ENCODE results near the gene PIGS. TPM values are rescaled to one million over a fixed set of nuclear protein-coding genes. Genes with fewer than 3 reads are reported as not detected.

PIGS gene
- polyA plus RNA-seq, 3 donors = 59.4 to 87.5 (median 84.9) TPM

GRCh38 chr17:28534740-28535375 lies 36.5 kb downstream of the PIGS start:
- no peaks in the 10 kb centered on the region for H3K9me3 ChIP-seq (replicated peaks in 1 of 2; ENCODE audit: control insufficient read depth in 1 of 2, insufficient read depth in 1 of 2, low read length in 2 of 2)
- no peaks in the 10 kb centered on the region for H4K20me1 ChIP-seq (ENCODE audit: insufficient read depth, low read length)
- no peaks in the 10 kb centered on the region for H3K4me1 ChIP-seq (ENCODE audit: control insufficient read depth in 1 of 2, insufficient read depth in 2 of 2, low read length in 2 of 2)
- no peaks in the 10 kb centered on the region for H3K27me3 ChIP-seq (ENCODE audit: control insufficient read depth in 2 of 2, insufficient read depth in 2 of 2, low read length in 2 of 2)
- H3K27ac ChIP-seq (ENCODE audit: low read depth in 1 of 2, low read length in 2 of 2) = no peak overlapping the region
- Mint-ChIP-seq H3K27me3 (ENCODE audit: low read depth in 3 of 3) (peaks cover 2 to 7% (median 5%) of the 10 kb centered on the region in 3 donors), H3K36me3 (no peaks in the 10 kb centered on the region), H3K9me3 (no peaks in the 10 kb centered on the region), H3K4me1 (no peaks in the 10 kb centered on the region), H3K4me3 (no peak overlapping the region), H3K27ac (no peak overlapping the region)
- WGBS (ENCODE audit: insufficient coverage) = 95% methylated on average over 8 of the region's 11 CpGs
- H2AFZ ChIP-seq (ENCODE audit: insufficient read depth, low read depth, low read length, poor library complexity, severe bottlenecking) = no peak overlapping the region
- intact Hi-C loops (cut with micrococcal nuclease) = no loop called here
- no peak for DNase-seq
- H3K9ac ChIP-seq (ENCODE audit: insufficient read depth, low read length, poor library complexity, severe bottlenecking) = no peak overlapping the region
- H3K4me3 ChIP-seq (replicated peaks in 1 of 3; ENCODE audit: low read depth in 2 of 3, low read length in 3 of 3) = no peak overlapping the region
- H3K36me3 ChIP-seq (replicated peaks in 1 of 2; ENCODE audit: control insufficient read depth in 1 of 2, insufficient read depth in 2 of 2, low read length in 2 of 2) = no peaks in the 10 kb centered on the region
- no peak overlapping the region for H3K4me2 ChIP-seq (replicated peaks; ENCODE audit: extremely low read depth, low read length, poor library complexity, severe bottlenecking)
- H3K79me2 ChIP-seq (ENCODE audit: insufficient read depth, low read length) = no peaks in the 10 kb centered on the region
- no peak for TF ChIP-seq CTCF (IDR thresholded peaks at IDR 0.05)

GRCh38 chr17:28533091-28533807 lies 38.1 kb downstream of the PIGS start:
- WGBS (ENCODE audit: insufficient coverage) = 91% methylated on average over 14 of the region's 16 CpGs
- no peak overlapping the region for H3K27ac Mint-ChIP-seq
- H2AFZ ChIP-seq (ENCODE audit: insufficient read depth, low read depth, low read length, poor library complexity, severe bottlenecking) = no peak overlapping the region

More at GRCh38 chr17:28533091-28533807, 38.1 kb downstream of the PIGS start:
- Mint-ChIP-seq H3K27me3 (ENCODE audit: low read depth in 3 of 3) (peaks cover 2 to 10% (median 5%) of the 10 kb centered on the region in 3 donors), H3K4me1 (no peaks in the 10 kb centered on the region), H3K4me3 (no peak overlapping the region), H3K36me3 (no peaks in the 10 kb centered on the region), H3K9me3 (no peaks in the 10 kb centered on the region)
- H3K4me2 ChIP-seq (replicated peaks; ENCODE audit: extremely low read depth, low read length, poor library complexity, severe bottlenecking) = no peak overlapping the region
- DNase-seq = no peak
- H3K9ac ChIP-seq (ENCODE audit: insufficient read depth, low read length, poor library complexity, severe bottlenecking) = no peak overlapping the region
- H3K79me2 ChIP-seq (ENCODE audit: insufficient read depth, low read length) = no peaks in the 10 kb centered on the region
- no peaks in the 10 kb centered on the region for H3K9me3 ChIP-seq (replicated peaks in 1 of 2; ENCODE audit: control insufficient read depth in 1 of 2, insufficient read depth in 1 of 2, low read length in 2 of 2)
- H3K4me3 ChIP-seq (replicated peaks in 1 of 3; ENCODE audit: low read depth in 2 of 3, low read length in 3 of 3) = no peak overlapping the region
- H3K4me1 ChIP-seq (ENCODE audit: control insufficient read depth in 1 of 2, insufficient read depth in 2 of 2, low read length in 2 of 2) = no peaks in the 10 kb centered on the region
- no peaks in the 10 kb centered on the region for H4K20me1 ChIP-seq (ENCODE audit: insufficient read depth, low read length)
- H3K27ac ChIP-seq (ENCODE audit: low read depth in 1 of 2, low read length in 2 of 2) = no peak overlapping the region
- no peaks in the 10 kb centered on the region for H3K27me3 ChIP-seq (ENCODE audit: control insufficient read depth in 2 of 2, insufficient read depth in 2 of 2, low read length in 2 of 2)
- H3K36me3 ChIP-seq (replicated peaks in 1 of 2; ENCODE audit: control insufficient read depth in 1 of 2, insufficient read depth in 2 of 2, low read length in 2 of 2) = no peaks in the 10 kb centered on the region
- no peak for TF ChIP-seq CTCF (IDR thresholded peaks at IDR 0.05)
- intact Hi-C loops (cut with micrococcal nuclease) = no loop called here

All from CD14-positive monocyte (primary cell).